ENCODE data around the gene SUN3.

DNA sequence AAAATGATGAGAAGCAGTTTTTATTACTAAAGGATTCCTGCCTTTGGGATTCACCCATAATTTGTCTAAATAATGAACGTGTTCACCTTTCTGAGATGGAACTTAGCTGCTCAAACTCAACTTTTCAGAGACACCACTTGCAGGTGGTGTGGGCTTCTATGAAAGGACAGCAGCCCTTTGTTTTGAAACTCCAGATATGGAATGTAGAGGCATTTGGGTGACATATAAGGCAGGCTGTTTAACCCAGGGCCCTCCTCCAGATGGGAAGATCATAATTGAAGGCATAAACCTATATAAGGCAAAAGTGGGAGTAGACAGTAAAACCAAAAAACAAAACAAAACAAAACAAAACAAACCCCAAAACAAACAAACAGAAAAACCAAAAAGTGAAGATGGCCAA is 37.6 kb downstream of the SUN3 start:
- TF ChIP-seq, protein P1, sequence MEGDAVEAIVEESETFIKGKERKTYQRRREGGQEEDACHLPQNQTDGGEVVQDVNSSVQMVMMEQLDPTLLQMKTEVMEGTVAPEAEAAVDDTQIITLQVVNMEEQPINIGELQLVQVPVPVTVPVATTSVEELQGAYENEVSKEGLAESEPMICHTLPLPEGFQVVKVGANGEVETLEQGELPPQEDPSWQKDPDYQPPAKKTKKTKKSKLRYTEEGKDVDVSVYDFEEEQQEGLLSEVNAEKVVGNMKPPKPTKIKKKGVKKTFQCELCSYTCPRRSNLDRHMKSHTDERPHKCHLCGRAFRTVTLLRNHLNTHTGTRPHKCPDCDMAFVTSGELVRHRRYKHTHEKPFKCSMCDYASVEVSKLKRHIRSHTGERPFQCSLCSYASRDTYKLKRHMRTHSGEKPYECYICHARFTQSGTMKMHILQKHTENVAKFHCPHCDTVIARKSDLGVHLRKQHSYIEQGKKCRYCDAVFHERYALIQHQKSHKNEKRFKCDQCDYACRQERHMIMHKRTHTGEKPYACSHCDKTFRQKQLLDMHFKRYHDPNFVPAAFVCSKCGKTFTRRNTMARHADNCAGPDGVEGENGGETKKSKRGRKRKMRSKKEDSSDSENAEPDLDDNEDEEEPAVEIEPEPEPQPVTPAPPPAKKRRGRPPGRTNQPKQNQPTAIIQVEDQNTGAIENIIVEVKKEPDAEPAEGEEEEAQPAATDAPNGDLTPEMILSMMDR (conservative IDR thresholded peaks at IDR 0.05): no peak
- TF ChIP-seq ZFX (IDR thresholded peaks at IDR 0.05): no peak

All from C4-2B (cell line).